GM20431 (cell line): Measurements from ENCODE around the gene PINLYP.
"Not testable (repeated sequence)": the region's sequence is repeated elsewhere in the genome, so short reads cannot be mapped to it uniquely, and the experiment has no call there.

ENCODE experiments used
- in situ Hi-C: fragments of 300-500 bp; cut with MseI, MboI; formaldehyde crosslinking; loops from one replicate; pipeline ENCODE4 v1.15.0; 2020; ENCODE audit warnings: low sequenced_read_pairs; ENCODE audit not compliant: unreplicated experiment

PINLYP gene

DNA sequence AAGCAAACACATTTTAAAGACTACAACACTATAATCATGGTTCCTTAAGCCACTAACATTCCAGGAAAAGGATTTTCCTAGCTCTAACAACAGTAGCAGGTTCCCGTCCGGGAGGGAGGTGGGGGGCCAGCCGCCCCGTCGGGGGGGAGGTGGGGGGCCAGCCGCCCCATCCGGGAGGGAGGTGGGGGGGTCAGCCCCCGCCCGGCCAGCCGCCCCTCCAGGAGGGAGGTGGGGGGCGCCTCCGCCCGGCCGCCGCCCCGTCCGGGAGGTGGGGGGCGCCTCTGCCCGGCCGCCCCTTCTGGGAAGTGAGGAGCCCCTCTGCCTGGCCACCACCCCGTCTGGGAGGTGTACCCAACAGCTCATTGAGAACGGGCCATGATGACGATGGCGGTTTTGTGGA, 27.7 kb upstream of the PINLYP start:
- in situ Hi-C loops = not testable (repeated sequence)

- in situ Hi-C loops = no loop called here
Observed at GRCh38 chr19:43548706-43549105, 26.9 kb upstream of the PINLYP start.

- in situ Hi-C loops = no loop called here
Observed at GRCh38 chr19:43551399-43552197, 24.0 kb upstream of the PINLYP start.

DNA sequence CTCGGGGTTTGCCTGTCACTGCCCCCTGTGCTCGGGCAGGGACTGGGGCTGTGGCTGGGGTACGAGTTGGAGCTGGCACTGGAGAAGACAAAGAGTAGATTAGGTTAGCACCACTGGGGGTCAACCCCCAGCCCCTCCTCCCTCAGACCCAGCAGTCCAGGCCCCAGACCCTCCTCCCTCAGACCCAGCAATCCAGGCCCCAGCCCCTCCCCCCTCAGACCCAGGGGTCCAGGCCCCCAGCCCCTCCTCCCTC, 23.5 kb upstream of the PINLYP start:
- in situ Hi-C loops = no loop called here

- in situ Hi-C loops = no loop called here
Observed at GRCh38 chr19:43552616-43553015, 23.0 kb upstream of the PINLYP start.

- in situ Hi-C loops = no loop called here
Observed at GRCh38 chr19:43553656-43554055, 21.9 kb upstream of the PINLYP start.

DNA sequence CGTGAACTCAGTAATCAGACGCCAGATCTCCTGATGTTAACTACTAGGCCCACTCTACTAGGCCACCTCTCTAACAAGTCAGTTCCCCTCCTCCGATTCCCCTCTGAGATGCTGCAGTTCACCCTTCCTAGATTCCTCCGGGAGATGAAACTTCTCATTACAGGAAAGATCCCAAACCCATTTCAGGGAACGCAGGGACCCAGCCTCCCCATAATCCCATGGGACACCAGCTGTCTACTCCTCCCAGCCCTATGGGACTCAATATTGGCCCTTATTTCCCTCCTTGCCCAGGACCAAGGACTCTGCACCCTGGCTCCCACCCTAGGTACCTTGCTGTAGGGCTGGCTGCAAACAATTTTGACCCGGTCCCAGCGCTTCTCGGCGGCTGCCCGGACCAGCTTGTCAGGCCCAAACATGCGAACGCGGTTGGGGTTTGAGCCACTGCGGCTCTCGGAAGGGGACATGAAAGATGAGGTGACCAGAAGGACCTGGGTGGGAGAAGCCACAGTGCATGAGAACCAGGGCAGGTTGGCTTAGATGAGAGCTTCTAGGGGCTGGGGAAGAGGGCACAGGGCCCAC, 21.2 kb upstream of the PINLYP start:
- in situ Hi-C loops = no loop called here

- in situ Hi-C loops = no loop called here
Observed at GRCh38 chr19:43555185-43555770, 20.3 kb upstream of the PINLYP start.

GRCh38 chr19:43560687-43561086, 14.9 kb upstream of the PINLYP start:
- in situ Hi-C loops = no loop called here

DNA sequence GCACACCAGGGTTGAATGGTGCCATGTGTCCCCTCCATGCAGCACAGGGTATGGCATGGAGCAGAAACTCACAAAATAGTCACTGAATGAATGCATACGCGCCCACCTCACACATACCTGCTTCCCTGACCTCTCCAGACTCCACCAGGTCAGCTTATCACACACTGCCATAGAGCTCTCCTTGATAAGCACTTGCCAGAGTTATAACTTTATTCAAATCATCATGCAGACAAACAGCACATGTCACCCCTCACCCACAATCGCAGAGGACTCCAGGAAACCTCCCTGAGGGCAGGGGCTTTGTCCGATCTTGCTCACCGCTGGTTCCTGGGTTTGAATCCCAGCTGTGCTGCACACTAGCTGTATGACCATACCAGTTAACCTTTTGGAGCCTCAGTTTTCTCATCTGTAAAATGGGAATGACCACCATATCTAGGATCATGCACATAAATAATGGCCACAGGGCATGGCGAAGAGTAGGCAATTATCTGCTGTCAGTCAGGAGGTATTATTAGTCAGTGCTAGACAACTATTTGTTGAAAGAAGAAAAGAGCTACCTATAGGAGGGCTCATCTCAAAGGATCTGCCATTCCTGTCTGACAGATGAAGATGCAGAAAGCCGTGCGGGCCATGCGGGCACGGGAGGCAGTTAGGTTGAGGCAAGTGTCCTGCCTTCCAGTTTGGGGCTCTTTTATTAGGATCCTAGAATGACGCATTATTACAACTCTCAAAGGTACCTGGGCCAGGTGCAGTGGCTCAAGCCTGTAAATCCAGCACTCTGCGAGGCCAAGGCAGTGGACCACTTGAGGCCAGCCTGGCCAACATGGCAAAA, 14.2 kb upstream of the PINLYP start:
- in situ Hi-C loops = no loop called here

DNA sequence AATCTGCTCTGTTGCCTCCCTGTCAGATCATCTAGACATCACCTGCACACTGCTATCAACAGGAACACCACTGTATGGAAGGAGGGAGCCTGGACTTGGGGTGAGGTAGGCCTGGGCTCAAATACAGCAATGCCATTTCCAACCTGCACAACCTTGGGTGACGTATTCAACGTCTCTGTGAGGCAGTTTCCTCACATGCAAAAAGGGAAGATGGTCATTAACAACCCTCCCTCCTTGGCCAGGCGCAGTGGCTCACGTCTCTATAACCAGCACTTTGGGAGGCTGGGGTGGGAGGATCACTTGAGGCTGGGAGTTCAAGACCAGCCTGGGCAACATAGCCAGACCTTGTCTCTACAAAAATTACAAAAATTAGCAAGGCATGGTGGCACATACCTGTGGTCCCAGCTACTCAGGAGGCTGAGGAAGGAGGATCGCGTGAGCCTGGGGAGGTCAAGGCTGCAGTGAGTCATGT, 13.3 kb upstream of the PINLYP start:
- in situ Hi-C loops = no loop called here

GRCh38 chr19:43562698-43563241, 12.8 kb upstream of the PINLYP start:
- in situ Hi-C loops = no loop called here

DNA sequence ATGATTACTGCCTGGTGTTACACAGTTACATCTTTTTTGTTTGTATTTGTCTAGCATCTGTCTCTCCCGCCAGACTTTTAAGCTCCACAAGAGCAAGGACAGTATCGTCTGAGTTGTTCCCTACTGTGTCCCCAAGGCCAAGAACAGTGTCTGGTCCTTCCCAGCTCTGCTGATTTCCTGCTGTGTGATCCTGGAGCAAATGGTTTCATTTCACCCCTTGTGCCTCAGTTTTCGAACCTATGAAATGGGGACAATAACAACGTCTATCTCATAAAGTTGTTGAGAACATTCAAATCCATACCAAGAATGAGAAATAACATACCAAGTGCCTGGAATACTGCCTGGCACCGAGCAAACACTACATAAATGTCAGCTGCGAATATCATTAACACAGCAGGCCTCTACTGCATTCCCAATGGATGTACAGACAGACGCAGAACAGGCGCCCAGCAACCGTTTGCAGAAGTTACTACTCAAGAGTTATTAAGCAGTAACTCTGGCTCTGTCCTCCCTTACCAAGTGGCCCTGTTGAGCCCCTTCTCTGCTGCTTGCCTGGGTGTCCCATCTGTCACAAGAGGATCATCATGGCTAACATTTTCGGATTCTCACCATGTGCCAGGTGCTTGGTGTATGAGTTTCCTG, 11.7 kb upstream of the PINLYP start:
- in situ Hi-C loops = no loop called here

GRCh38 chr19:43564800-43565199, 10.8 kb upstream of the PINLYP start:
- in situ Hi-C loops = no loop called here

DNA sequence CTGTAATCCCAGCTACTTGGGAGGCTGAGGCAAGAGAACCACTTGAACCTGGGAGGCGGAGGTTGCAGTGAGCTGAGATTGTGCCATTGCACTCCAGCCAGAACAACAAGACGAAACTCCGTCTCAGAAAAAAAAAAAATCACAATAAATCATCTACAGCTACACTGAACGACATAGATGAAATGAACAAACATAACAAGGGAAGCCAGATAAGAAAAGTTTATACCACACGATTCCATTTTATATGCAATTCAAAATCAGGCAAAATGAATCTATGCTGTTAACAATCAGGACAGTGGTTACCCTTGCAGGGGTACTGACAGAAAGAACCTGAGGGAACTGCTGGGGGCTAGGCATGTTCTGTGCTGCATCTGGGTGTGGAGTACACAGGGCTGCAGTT, 5.9 kb upstream of the PINLYP start:
- in situ Hi-C loops = no loop called here

DNA sequence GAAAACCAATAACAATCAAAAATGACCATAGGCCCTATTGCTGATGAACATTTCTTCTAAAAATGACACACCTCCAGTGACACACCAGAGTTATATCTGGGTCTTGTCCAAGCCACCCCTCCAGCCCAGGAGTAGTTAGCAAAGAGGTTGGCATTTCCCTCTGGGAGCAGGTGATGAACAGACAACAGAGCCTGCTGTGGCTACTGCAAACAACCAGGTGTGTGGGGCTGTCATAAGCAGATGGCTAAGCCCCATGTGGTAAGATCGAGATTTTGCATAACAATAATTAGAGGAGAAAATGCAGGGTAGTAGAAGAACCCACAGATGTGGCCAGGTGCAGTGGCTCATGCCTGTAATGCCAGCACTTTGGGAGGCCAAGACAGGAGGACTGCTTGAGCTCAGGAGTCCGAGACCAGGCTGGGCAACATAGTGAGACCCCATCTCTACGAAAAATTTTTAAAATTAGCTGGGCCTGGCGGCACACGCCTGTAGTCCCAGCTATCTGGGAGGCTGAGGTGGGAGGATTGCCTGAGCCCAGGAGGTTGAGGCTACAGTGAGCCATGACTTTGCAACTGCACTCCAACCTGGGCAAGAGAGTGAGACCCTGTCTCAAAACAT, 5.3 kb upstream of the PINLYP start:
- in situ Hi-C loops = no loop called here

GRCh38 chr19:43572171-43572588, 3.4 kb upstream of the PINLYP start:
- in situ Hi-C loops = no loop called here

DNA sequence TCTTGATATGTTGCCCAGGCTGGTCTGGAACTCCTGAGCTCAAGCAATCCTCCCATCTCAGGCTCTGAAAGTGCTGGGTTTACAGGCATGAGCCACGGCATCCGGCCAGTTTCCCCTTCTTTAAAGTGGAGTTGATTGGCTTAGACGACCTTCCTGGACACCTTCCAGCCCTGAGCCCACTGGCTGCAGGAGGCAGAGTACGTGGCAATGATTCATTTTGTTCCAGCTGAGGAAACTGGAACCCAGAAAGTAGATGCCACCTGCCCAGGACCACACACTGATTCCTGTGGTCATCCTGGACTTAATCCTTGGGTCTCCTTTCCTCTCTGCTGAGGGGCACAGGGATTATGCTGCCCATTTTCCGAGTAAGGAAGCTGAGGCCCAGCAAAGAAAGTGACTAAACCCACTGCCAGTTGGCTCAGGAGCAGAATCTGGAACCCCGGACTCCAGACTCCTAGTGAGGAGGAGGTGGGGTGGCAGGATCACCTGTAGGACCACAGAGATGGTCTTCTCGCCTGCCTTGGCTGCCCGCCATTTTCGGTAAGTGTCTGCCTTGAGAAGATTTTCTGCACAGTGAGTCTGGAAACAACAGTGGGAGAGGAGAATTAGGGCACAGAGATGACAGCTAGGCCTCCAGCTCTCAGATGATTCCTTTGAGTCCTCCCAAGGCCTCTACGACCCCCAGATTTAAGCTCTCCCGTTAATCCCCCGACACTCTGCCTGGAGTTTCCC, 1.0 kb upstream of the PINLYP start:
- in situ Hi-C loops = no loop called here
